Tibial nerve (tissue), 4 donors: Measurements from ENCODE around the gene MSI2. TPM values are rescaled to one million over a fixed set of nuclear protein-coding genes. Genes with fewer than 3 reads are reported as not detected.

Experiments
- DNase-seq, 2 donors: peaks; one replicate each; pipeline ENCODE4 v3.0.0-alpha.2; 2019; ENCODE audit warnings: low spot score in 2 of 2
- H3K27ac ChIP-seq, 4 donors: fragments of 200-600 bp; sonication (generic) in 3 of 4; one replicate each; pipeline ENCODE4 v1.5.1; 2017 to 2019; ENCODE audit warnings: mild to moderate bottlenecking in 1 of 4
- H3K27me3 ChIP-seq, 2 donors: fragments of 200-600 bp; sonication (generic) in 1 of 2; one replicate each; pipeline versions ENCODE4 v1.5.1 to v1.6.0; 2017 to 2019
- H3K36me3 ChIP-seq, 3 donors: fragments of 200-600 bp; sonication (generic); one replicate each; pipeline ENCODE4 v1.5.1; 2018 to 2019
- H3K4me1 ChIP-seq, 4 donors: fragments of 200-600 bp; sonication (generic) in 3 of 4; one replicate each; pipeline ENCODE4 v1.5.1; 2017 to 2019
- H3K4me3 ChIP-seq, 4 donors: fragments of 200-600 bp; sonication (generic) in 3 of 4; one replicate each; pipeline ENCODE4 v1.5.1; 2017 to 2019; ENCODE audit warnings: mild to moderate bottlenecking in 1 of 4, moderate library complexity in 1 of 4
- H3K9me3 ChIP-seq, 4 donors: fragments of 200-600 bp; sonication (generic) in 3 of 4; one replicate each; pipeline ENCODE4 v1.5.1; 2017 to 2019
- CTCF ChIP-seq, 5 experiments: fragments of 200-600 bp in 3 of 5; fragments of 450-650 bp in 2 of 5; sonication (generic) in 3 of 5; IDR thresholded peaks; one replicate each; pipeline ENCODE4 v1.5.1; 2016 to 2019; ENCODE audit warnings: antibody characterized with exemption in 5 of 5, mild to moderate bottlenecking in 3 of 5, moderate library complexity in 2 of 5
- EP300 ChIP-seq, 2 donors: sonication (generic); formaldehyde crosslinking; IDR thresholded peaks; one replicate each; pipeline ENCODE4 v1.6.1; 2017; ENCODE audit warnings: antibody characterized with exemption in 2 of 2, mild to moderate bottlenecking in 1 of 2
- POLR2A ChIP-seq, 2 donors: fragments of 450-650 bp; IDR thresholded peaks; one replicate each; pipeline ENCODE4 v1.6.1; 2017; ENCODE audit warnings: antibody characterized with exemption in 2 of 2, mild to moderate bottlenecking in 2 of 2, moderate library complexity in 2 of 2
- WGBS, 2 donors: methylation state at CpG; one replicate each; pipeline ENCODE4 v1.1.5; 2018; 5-methylcytosine and 5-hydroxymethylcytosine counted together
- total RNA-seq, 4 donors: library from RNA; depleted of rRNA; stranded (reverse); fragments of >200 nt; gene quantifications; one replicate each; pipeline ENCODE4 v1.1.0, GENCODE V29; 2016

The MSI2 gene
- total RNA-seq, 4 donors from 2014 or later = 11.5 to 18.3 (median 14.2) TPM

- peaks cover 0 to 3% (median 0%) of the 10 kb centered on the region in 4 donors for H3K4me1 ChIP-seq
- DNase-seq = no peak
- no peak overlapping the region for H3K4me3 ChIP-seq
- no peaks in the 10 kb centered on the region for H3K36me3 ChIP-seq
- H3K9me3 ChIP-seq = no peaks in the 10 kb centered on the region
- H3K27me3 ChIP-seq = no peaks in the 10 kb centered on the region
- 82 to 88% methylated on average over 19 of the region's 19 CpGs for WGBS, 2 donors
- no peak for TF ChIP-seq CTCF (IDR thresholded peaks at IDR 0.05)
- TF ChIP-seq POLR2A (IDR thresholded peaks at IDR 0.05) = no peak
- TF ChIP-seq EP300 (IDR thresholded peaks at IDR 0.05) = no peak
- no peak overlapping the region for H3K27ac ChIP-seq
Observed at GRCh38 chr17:57432507-57433277, 176.4 kb downstream of the MSI2 start.

GRCh38 chr17:57433452-57433851 is 177.1 kb downstream of the MSI2 start:
- Histone ChIP-seq H3K9me3 (no peaks in the 10 kb centered on the region), H3K4me1 (peaks cover 0 to 6% (median 0%) of the 10 kb centered on the region in 4 donors), H3K36me3 (no peaks in the 10 kb centered on the region), H3K4me3 (no peak overlapping the region), H3K27ac (no peak overlapping the region), H3K27me3 (no peaks in the 10 kb centered on the region)
- no peak for TF ChIP-seq EP300 (IDR thresholded peaks at IDR 0.05)
- TF ChIP-seq POLR2A (IDR thresholded peaks at IDR 0.05) = no peak
- no peak for TF ChIP-seq CTCF (IDR thresholded peaks at IDR 0.05)
- 90 to 91% methylated on average over 10 of the region's 10 CpGs for WGBS, 2 donors
- no peak for DNase-seq

- no peaks in the 10 kb centered on the region for H3K9me3 ChIP-seq
- H3K36me3 ChIP-seq = no peaks in the 10 kb centered on the region
- TF ChIP-seq POLR2A (IDR thresholded peaks at IDR 0.05) (no peak), CTCF (IDR thresholded peaks at IDR 0.05) (no peak), EP300 (IDR thresholded peaks at IDR 0.05) (no peak)
- no peak overlapping the region for H3K4me3 ChIP-seq
- no peak overlapping the region for H3K27ac ChIP-seq
- peaks cover 0 to 6% (median 0%) of the 10 kb centered on the region in 4 donors for H3K4me1 ChIP-seq
- no peaks in the 10 kb centered on the region for H3K27me3 ChIP-seq
- WGBS, 2 donors = 94 to 100% methylated on average over 1 of the region's 1 CpG
- DNase-seq = no peak
Observed at GRCh38 chr17:57434361-57434760, 178.0 kb downstream of the MSI2 start.

- 85 to 90% methylated on average over 4 of the region's 4 CpGs for WGBS, 2 donors
- Histone ChIP-seq H3K36me3 (no peaks in the 10 kb centered on the region), H3K27me3 (no peaks in the 10 kb centered on the region), H3K9me3 (no peaks in the 10 kb centered on the region), H3K27ac (no peak overlapping the region), H3K4me1 (peaks cover 0 to 25% (median 15%) of the 10 kb centered on the region in 4 donors), H3K4me3 (no peak overlapping the region)
- no peak for DNase-seq
- TF ChIP-seq CTCF (IDR thresholded peaks at IDR 0.05) (no peak), POLR2A (IDR thresholded peaks at IDR 0.05) (no peak), EP300 (IDR thresholded peaks at IDR 0.05) (no peak)
Observed at GRCh38 chr17:57436565-57436964, 180.2 kb downstream of the MSI2 start.

GRCh38 chr17:57438066-57438731 is 181.9 kb downstream of the MSI2 start:
- Histone ChIP-seq H3K27ac (no peak overlapping the region), H3K36me3 (no peaks in the 10 kb centered on the region), H3K4me3 (no peak overlapping the region), H3K27me3 (no peaks in the 10 kb centered on the region), H3K9me3 (no peaks in the 10 kb centered on the region), H3K4me1 (peaks cover 0 to 40% (median 29%) of the 10 kb centered on the region in 4 donors)
- TF ChIP-seq POLR2A (IDR thresholded peaks at IDR 0.05) (no peak), EP300 (IDR thresholded peaks at IDR 0.05) (no peak), CTCF (IDR thresholded peaks at IDR 0.05) (no peak)
- WGBS, 2 donors = 74 to 82% methylated on average over 8 to 9 of the region's 9 CpGs
- DNase-seq = no peak
